ENCODE measurements around the gene USP11.

GRCh38 chrX:47199286-47199685 lies 33.5 kb upstream of the USP11 start:
- TF ChIP-seq POLR2A (IDR thresholded peaks at IDR 0.05) (no peak), CTCF (IDR thresholded peaks at IDR 0.05) (no peak), POLR2AphosphoS5 (IDR thresholded peaks at IDR 0.05; ENCODE audit: insufficient read depth in 1 of 2, low read depth in 1 of 2) (no peak)
